Epidermal melanocyte (primary cell): ENCODE results near the gene ACAA1.

Experiments used
- DNase-seq: peaks from one replicate; pipeline ENCODE4 v3.0.0; 2011; ENCODE audit warnings: low spot score; ENCODE audit not compliant: insufficient read length

The ACAA1 gene

GRCh38 chr3:38154625-38155255, 17.8 kb upstream of the ACAA1 start:
- no peak for DNase-seq

- no peak for DNase-seq
These were observed 17.1 kb upstream of the ACAA1 start for GRCh38 chr3:38154033-38154494.

GRCh38 chr3:38153221-38153620, 16.3 kb upstream of the ACAA1 start:
- DNase-seq = no peak

- no peak for DNase-seq
These were observed 15.7 kb upstream of the ACAA1 start for GRCh38 chr3:38152609-38153008.

GRCh38 chr3:38151667-38152265, 14.8 kb upstream of the ACAA1 start:
- DNase-seq = no peak

- no peak for DNase-seq
These were observed 14.0 kb upstream of the ACAA1 start for GRCh38 chr3:38150780-38151528.

- no peak for DNase-seq
These were observed 12.8 kb upstream of the ACAA1 start for GRCh38 chr3:38149708-38150107.

GRCh38 chr3:38148311-38148882, 11.5 kb upstream of the ACAA1 start:
- DNase-seq = no peak

- DNase-seq = no peak
These were observed 10.5 kb upstream of the ACAA1 start for GRCh38 chr3:38147421-38147820.

- no peak for DNase-seq
These were observed 9.6 kb upstream of the ACAA1 start for GRCh38 chr3:38146504-38146903.

GRCh38 chr3:38143511-38143910, 6.6 kb upstream of the ACAA1 start:
- DNase-seq = no peak

- no peak for DNase-seq
These were observed 6.0 kb upstream of the ACAA1 start for GRCh38 chr3:38142959-38143358.

- no peak for DNase-seq
These were observed 5.0 kb upstream of the ACAA1 start for GRCh38 chr3:38141952-38142273.

- no peak for DNase-seq
These were observed 4.4 kb upstream of the ACAA1 start for GRCh38 chr3:38141173-38141951.

- DNase-seq = no peak
These were observed 3.6 kb upstream of the ACAA1 start for GRCh38 chr3:38140326-38141172.

- no peak for DNase-seq
These were observed 2.7 kb upstream of the ACAA1 start for GRCh38 chr3:38139652-38140051.

GRCh38 chr3:38139191-38139590, 2.3 kb upstream of the ACAA1 start:
- DNase-seq = no peak

- no peak for DNase-seq
These were observed 1.6 kb upstream of the ACAA1 start, which contains the start of gene MYD88 for GRCh38 chr3:38138349-38139190. Gene MYD88 (plus strand): TSS chr3:38138661. CDS start chr3:38138701, 40 bp downstream.

- no peak for DNase-seq
These were observed 855 bp upstream of the ACAA1 start for GRCh38 chr3:38137615-38138348.
